COR-L47 (cell line): ENCODE data around the gene C19orf81.

Experiments
- DNase-seq: peaks from one replicate; lab custom pipeline; 2025; lab: John Stamatoyannopoulos, UW

C19orf81 gene

DNA sequence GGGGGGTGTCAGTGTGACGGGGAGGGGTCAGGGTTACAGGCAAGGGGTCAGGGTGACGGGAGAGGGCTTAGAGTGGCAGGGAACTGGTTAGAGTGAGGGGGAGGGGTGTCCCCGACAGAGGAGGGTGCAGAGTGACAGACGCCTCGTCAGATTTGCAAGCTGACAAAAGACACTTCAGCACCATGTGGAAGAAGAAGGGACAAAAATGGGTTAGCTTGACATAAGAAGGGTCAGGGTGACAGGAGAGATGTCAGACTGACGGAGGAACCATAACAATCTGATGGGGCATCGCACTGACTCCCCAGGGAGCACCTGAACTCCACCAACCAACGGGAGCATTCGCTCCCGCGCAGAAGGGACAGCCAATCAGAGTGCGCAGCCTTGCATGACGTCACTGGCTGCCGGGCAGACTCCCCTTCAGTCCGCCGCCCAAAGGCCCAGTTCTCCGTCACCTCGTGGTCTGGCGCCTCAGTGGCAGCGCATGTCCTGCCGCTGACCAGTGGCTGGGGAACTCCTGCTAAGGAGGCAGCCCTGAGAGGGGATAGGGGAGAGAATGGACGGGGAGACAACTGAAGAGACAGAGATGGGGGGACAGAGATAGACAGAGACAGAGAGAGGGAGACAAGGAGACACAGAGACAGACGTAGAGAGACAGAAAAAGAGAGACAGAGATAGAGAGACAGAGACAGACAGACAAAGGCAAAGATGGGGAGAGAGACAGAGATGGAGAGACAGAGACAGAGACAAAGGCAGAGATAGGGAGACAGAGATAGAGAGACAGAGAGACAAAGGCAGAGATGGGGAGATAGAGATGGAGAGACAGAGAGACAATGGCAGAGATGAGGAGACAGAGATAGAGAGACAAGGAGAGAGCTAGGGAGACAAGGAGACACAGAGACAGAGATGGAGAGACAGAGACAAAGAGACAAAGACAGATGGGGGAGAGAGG is 30.2 kb downstream of the C19orf81 start:
- DNase-seq, result no peak

DNA sequence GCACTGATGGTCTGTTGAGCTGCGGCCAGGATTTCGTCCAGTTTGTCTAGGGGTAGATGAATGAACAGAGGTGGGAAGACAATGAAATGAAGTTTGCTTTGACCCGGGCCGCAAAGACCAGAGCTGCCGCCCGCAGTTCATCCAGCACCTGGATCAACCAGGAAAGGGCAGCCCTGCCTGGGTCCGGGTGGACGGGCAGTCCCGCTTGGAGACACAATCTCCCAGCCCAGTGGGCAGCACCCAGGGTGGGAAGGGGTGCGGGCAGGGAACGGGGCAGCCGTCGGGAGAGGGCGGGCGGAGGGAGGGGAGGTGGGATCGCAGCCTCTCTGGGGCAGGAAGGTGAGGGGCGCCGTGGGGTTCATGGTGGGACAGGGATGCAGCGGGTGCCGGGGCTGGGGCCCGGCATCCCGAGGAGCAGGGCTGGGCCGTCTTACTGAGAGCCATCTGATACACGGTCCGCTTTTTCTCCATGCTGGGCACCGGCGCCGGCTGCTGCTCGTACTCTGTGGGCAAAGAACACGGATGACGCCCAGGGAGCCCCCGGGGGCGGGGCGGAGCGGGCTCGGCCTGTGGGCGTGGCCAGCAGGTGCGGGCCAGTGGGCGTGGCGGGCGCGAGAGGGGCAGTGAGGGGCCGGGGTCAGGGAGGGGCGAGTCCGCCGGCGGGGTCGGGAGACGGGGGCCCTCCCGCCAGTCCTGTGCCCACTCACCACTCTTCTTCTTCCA is 37.2 kb downstream of the C19orf81 start:
- no peak for DNase-seq

DNA sequence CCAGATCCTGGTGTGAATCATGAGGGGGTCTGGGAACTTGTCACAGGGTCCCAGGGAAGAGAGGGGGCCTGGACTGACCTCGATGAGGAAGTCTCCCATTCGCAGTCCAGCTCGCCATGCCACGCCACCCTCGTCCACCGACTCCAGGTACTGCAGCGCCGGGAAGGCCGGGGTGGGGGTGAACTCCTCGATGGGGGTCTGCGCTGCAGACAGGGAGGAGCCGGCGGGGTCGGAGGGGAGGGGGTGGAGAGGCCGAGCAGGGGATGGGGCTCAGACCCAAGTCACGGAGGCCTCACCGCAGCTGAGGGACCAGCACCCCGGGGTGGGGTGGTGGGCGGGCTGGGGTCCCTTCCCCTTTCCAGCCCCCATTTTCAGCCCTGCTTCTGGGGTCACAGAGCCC is 39.5 kb downstream of the C19orf81 start:
- DNase-seq, result no peak

- no peak for DNase-seq
Measured at GRCh38 chr19:50690439-50690838, 41.2 kb downstream of the C19orf81 start.

DNA sequence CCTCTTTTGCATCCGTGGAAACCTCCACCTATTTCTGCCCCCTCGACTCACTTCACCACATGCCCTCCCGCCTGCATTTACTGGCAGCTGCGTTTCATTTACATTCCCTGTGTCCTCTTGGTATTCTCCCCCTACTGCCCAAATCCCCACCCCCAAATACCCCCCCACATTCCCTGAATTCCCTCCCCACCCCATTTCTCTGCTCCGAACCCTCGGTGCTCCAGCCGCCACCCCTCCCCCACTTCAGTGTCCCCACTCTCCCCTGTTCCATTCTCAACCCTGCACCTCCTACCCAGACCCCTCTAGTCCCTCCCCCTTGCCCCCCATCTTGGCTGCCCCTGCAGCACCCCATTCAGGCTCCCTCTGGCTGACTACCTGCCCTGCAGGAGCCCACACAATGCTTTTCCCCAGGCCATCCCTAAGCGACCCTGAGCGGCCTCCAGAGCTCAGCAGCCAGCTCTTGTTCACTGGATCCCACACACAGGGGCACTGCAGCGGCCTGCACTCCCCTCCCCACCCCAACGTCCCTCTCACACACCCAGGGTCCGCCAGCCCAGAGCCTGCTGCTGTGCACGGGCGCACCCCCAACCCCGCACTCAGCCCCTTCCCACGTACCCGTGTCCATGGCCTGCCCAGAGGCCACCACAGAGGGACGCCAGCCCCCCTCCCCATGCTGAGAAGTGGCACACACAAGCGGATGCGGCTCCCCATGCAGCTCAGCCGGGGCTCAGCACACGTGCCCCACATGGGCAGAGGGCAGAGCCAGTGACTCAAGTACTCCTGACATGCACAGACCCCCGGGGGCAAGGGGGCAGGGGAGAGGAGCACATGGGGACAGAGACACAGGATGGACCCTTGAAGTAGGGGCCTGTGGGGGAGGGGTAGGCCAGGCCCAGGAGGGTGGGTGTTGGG is 44.1 kb downstream of the C19orf81 start:
- DNase-seq, result no peak

GRCh38 chr19:50694815-50695145 is 45.5 kb downstream of the C19orf81 start:
- DNase-seq, result no peak

GRCh38 chr19:50695251-50696093 is 46.2 kb downstream of the C19orf81 start:
- no peak for DNase-seq

GRCh38 chr19:50696094-50696483 is 46.8 kb downstream of the C19orf81 start:
- DNase-seq, result no peak

DNA sequence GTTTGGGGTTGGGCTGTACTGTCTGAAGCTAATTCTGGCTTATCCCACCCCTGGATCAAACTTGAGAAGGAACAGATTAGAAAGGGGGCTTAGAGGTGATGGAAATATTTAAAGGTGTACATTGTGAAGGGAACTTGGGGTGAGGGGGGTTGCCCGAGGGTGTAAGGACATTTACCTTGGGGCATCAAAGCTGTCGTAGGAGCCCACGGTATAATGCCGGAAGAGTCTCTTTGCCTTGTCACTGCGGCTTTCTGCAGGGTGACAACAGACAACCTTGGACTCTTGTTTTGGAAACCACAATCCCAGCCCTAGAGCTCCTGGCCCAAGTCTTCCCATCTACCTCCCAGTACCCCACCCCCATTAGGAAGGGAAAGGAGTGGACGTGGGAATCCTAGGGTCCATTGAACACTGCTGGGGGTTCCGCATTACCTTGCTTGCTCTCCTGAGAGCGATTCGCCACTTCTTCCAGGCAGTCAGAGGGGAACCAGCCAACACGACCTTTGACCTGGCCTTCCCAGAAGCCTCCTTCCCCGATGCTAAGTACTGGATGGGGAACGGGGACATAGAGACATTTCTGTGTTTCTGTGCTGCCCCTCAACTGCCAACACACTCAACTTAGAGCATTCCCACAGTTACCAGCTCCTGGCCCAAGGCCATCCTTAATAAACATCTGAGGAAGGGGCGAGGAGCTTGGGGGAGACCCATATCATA is 48.3 kb downstream of the C19orf81 start:
- DNase-seq, result no peak

DNA sequence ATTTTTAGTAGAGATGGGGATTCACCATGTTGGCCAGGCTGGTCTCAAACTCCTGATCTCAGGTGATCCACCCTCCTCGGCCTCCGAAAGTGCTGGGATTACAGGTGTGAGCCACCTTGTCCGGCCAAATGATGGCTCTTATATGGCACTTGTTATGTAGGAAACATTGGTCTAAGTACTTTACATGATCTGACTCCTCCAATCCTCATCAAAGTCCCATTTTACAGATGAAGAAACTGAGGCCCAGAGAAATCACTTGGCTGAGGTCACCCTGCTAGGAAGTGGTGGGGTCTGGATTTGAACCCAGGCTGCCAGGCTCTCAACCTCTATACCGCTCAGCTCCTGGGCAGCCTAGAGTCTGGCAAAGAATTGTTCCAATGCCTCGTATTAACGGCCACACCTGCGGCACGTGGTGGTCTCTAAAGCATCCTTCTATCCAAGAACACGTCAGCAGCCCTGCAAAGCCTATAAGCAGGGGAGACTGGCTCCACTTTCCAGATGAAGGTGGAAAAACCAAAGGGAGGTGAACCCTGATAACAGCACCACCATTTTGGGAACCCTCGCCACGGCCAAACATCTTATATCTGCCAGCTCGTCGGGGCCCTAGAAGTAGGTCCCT is 52.2 kb downstream of the C19orf81 start:
- DNase-seq, result no peak

GRCh38 chr19:50702158-50702870 is 53.1 kb downstream of the C19orf81 start:
- no peak for DNase-seq

GRCh38 chr19:50702871-50703829 is 53.9 kb downstream of the C19orf81 start:
- no peak for DNase-seq

GRCh38 chr19:50703915-50704796 is 54.9 kb downstream of the C19orf81 start:
- no peak for DNase-seq

DNA sequence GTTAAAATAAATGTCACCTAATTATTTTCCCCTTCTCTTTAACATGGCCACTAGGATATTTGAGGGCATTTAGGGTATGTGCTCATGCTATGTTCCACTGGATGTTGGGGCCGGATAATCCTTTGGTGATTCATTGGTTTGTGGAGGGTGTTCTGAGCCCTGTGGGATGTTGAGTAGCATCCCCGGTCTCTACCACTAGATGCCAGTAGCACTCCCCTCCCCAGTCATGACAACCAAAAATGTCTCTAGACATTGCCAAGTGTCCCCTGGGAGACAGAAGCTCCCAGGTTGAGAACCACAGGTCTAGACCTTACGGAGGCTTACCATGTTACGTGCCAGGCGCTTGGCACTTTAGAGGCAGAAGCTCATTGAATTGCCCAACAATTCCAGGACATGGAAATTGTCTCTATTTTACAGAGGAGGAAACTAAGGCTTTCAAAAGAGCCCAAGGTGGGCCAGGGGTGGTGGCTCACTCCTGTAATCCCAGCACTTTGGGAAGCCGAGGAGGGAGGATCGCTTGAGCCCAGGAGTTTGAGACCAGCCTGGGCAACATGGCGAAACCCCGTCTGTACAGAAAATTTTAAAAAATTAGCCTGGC is 56.3 kb downstream of the C19orf81 start:
- no peak for DNase-seq

DNA sequence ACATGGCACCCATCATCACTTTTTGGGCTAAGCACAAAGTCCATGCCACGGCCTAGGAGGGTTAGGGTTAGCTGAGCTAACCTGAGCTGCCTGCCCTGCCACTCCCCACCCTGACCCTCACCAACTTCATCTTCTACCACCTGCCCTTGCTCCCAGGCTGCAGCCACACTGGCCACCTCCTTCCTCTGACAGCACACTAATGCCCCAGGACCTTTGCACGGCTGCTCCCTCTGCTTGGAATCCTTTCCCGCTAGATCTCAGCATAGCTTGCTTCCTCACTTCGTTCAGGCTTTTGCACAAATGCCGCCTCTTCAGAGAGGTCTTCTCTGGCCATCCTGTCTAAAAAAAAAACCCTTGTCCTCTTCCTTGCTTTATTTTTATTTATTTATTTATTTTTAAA is 57.1 kb downstream of the C19orf81 start:
- no peak for DNase-seq

- DNase-seq, result no peak
Measured at GRCh38 chr19:50708179-50708879, 59.1 kb downstream of the C19orf81 start.
